GM18867 (cell line): Measurements from ENCODE around the gene CTU2.

Source experiments
- ATAC-seq: cut with Tn5 transposase; IDR thresholded peaks from one replicate; pipeline ENCODE4 v1.9.1; 2021; ENCODE audit warnings: mild to moderate bottlenecking, moderate library complexity; ENCODE audit not compliant: unreplicated experiment

Gene CTU2

DNA sequence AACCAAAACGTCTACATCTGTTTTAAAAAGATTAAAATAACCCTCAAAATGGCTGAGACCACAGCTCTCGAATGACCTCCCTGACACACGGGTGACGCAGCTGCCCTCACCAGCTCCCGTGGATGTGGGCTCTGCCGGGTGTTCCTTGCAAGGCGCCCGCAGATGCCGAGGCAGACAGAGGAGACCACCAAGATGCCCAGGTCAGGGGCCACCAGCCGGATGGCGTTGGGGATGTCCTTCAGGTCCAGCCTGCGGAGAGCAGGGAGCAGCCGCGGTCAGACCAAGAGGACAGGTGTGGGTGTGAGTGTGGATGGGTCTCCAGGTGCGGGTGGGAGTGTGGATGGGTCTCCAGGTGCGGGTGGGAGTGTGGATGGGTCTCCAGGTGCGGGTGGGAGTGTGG, 35.1 kb downstream of the CTU2 start:
- ATAC-seq: no peak

DNA sequence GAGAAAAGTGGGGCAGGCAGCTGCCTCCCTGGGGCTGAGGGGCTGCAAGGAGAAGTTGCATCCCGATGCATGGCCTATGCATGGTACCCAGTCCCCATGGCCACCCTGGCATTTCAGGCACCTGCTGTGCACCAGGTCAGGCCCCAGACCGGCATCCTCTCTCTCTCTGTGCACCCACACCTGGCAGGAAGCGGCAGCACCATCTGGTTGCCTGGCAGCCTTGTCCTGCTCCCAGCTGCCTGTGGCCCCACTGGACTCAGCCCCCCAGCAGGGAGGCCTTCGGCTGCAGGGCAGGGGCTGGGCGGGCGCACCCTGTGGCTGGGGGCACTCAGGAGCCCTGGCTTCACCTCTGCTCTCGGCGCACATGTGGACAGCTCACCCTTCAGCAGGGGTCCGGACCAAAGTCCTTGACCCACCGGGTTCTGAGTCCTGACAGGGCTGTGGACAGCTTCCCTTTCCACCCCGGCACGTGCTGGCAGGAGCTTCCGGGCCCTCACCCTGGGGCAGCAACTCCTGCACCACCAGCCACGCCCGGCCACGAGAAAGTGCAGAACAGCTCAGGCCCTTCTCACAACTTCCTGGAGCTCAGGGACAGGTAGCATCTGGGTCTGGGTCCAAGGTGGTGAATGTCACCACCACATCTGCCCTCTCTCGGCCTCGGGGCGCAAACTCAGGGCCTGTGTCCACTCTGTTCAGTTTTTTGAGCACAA, 36.7 kb downstream of the CTU2 start:
- ATAC-seq: no peak

DNA sequence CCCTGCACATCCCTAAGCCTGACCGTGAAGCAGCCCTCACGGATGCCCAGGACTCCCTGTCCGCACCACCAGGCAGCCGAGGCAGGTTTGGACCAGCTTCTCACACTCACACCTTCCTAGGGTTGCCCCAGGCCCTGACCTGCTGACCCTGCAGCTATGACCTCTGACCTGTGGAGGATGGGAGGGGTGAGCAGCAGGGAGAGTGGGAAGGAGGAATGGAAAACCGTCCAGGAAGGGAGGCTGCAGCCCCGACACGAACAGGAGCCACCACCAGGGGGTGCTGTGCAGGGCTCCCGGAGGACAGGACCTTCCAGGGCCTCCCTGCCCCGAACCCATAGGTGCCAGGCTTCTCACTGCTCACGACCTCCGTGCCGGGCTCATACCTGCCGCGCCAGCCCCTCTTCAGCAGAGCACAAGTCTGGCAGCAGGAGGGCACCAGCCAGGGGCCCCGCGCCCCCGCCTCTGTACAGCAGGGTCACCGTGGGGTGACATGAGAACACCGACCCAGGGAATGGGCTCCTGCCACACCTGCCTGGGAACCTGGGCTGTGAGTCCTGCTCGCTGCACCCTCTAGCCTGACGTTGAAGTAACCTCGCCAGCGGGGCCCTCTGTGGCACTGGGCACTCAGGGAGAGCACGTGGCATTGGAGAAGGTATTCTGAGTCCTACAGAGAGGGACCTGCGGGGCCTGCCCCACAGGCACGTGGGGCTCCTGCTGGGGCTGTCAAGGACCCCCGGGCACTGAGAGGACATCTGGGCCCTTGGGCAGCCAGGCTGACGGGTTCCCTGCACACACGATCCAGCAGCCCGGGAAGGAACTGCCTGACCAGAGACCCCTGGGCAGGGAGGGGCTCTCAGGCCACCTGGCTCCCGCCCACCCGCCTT, 37.6 kb downstream of the CTU2 start:
- ATAC-seq: no peak

DNA sequence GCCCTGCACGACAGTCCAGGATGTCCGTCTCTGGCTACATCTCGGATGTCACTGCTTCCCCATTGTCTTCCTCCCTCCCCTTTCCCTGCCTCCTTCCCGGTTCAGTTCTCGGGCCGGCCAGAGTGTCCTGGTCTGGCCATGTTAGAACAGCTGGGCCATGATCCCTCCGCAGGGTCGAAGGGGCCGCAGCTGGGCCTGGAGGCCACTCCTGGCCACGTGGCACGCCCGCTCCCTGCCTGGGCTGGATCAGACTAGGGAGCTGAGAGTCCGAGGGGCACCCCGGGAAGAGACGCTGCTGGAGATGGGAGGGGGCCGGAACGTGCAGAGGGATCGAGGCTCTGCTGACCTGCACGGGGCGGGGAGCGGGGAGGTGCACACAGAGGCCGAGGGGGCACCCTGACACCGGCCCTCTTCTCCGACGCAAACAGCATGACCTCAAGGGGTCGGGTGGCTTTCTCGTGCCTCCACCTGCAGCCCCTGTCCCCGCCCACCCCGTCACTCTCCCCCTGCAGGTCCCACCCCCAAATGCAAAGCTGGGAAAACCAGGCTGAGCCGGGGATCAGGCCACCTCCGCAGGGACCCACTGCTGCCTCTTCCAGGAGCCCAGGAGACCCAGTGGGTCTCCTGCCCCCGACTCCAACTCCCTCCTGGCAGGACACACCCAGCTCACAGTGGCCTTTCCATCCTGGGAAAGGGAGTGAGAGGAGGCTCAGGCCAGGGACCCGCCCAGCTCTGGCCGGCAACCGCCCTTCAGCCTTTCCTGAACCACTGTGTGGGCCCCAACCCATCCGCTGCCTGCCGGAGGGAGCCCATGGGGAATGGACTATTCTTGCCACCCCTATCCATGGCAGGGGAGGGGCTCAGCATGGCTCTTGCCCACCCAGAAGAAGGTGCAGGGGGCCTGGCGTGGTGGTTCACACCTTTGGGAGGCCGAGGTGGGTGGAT, 38.5 kb downstream of the CTU2 start:
- no peak for ATAC-seq

DNA sequence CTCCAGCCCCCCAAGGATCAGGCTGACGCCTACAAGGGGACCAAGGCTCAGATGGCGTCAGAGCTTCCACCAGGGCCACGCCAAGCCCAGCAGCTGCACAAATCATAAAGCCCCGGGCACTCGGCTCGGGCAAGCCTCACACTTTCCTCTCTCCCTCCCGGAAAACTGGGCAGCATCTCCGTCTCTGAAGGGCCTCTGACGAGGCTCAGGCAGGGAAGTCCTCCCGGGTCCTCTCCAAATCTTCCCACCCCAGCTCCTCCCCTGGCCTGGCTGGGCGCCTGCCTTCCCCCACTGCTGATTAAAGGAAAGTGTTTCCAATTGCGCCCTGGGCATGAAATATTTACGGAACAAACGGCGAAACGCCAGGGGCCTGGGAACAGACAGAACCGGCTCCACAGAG, 40.2 kb downstream of the CTU2 start:
- ATAC-seq: no peak

DNA sequence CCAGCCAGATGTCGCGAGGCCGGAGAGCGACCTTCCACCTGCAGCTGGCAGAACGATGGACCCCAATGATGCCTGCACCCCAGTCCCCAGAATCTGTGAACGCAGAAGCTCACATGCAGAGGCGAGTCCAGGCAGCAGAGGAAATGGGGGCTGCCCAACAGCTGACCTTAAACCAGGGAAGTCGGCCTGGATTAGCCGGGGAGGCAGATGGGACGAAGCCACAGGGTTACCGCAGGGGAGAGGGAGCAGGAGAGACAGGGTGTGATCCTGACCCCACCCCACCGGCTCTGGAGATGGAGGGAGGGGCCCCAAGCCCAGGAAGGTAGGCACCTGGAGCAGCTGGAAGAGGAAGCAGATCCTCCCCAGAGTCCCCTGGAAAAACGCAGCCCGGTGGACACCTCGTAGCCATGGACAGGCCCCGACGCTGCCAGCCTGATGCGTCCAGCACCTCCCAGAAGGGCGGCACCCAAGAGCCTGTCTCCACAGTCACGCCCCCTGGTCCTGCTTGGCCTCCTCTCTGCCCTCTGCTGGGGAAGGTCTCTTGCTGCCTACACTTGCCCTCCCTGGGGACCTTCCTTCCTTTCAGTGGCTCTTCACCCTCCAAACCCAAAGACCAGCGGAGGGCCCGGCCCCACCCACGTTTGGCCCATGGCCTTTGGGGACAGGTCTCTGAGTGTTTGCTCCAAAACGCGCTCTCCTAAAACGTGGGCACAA, 41.4 kb downstream of the CTU2 start:
- ATAC-seq: no peak

DNA sequence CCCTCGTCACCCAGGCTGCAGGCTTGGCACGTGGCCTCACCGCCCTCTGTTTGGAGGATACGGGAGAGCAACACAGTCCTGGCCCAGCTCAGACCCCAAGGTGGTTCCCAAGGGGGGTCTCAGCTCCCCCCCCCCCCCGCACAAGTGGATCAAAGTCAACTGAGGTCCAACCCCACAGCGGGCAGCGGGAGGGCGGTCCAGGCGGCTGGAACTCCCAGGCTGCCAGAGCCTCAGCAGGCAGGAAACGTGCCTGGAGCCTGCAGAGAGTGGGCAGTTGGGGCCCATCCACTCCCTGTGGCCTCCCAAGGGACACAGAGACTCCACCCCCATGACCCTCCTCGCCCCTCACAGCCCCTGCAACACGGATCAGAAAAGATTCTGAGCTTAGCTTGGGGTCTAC, 42.1 kb downstream of the CTU2 start:
- ATAC-seq: no peak

DNA sequence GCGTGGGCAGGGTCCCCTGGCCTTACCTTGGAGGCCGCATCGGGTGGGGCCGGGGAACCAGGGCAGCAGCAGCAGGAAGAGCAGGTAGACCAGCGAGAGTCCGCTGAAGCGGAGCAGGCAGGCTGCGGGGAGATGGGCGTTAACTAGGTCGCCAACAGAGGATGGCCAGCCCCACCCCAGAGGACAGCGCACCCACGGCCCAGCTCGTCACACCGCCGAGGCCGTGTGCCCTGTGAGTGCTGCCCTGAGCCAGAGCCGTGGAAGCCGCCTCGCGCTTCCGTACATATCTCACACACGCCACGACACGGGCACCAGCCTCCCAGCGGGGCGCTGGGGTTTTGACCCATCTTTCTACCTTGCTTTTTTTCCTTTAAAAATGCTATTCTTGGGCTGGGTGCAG, 43.1 kb downstream of the CTU2 start:
- no peak for ATAC-seq

DNA sequence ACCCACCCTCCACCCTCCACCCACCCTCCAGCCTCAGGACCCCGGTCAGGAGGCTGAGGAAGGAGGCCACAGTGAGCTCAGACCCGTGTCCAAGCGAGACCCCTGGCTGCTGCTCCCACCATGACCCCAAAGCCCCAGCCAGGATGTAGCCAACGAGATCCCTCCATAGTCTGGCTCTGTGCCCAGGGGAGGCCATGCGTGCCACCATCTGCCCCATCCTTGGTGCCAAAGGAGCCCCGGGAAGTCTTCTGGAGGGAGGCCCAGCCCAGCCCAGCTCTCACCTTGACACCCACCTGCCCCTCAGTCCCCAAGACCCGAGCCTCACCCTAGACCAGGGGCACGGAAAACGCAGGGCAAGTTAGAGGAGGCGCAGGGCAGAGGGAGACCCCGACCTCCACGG, 44.6 kb downstream of the CTU2 start:
- ATAC-seq: no peak

DNA sequence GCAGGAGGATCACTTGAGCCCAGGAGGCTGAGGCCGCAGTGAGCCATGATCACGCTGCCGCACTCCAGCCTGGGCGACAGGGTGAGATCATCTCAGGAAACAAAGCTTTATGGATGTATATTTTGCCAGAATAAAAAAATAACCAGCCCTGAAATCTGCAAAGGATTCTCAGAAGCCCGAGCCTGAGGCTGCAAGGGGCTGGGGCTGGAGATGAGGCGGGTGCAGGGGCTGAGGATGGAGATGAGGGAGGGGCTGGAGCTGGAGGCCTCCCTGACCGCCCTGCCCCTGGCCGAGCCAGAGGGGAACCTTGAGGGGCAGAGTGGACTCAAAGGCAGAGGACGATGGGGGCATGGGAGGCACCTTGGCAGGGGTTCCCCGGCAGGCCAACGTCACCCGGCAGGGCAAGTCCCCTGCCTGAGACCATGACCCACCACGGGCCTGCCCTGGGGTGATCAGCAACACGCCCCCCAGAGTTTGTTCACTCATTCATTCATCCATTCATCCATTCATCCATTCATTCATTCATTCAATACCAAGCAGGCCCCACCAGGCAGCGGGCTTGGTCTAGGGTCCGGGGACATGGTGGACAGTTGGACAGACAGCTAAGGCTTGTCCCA, 46.2 kb downstream of the CTU2 start:
- ATAC-seq: no peak

DNA sequence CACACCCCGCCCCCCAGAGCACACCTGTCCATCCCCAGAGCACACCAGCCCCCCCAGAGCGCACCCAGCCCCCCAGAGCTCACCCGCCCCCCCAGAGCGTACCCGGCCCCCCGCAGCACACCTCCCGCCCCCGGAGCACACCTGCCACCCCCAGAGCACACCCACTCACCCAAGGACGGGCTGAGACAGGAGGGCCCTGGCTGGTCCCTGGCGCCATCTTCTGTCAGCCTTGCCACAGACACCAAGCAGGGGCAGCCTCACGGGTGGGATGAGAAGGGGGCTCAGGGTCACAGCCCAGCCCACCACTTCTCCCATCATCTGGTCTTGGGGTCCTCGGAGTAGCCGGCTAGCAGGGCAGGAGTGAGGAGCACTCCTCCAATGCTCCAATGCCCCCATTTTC, 46.9 kb downstream of the CTU2 start:
- ATAC-seq: no peak

DNA sequence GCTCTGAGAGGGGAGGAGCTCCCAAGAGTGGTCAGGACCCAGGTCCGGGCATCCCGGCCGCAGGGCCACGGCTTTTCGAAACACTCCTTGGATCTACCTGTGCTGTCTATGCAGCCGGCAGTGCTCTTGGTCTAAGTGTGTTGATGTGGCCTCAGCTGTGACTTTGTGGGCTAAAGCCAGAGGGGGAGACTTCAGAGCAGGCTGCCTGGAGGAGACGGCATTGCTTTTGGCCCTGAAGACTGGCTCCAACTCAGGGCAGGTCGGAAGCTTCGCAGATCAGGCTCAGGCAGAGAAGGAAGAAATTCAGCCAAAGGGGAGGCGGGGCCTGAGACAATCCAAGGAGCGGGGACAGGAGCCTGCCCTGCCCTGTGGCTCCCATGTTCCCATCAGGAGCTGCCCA, 47.3 kb downstream of the CTU2 start:
- no peak for ATAC-seq

DNA sequence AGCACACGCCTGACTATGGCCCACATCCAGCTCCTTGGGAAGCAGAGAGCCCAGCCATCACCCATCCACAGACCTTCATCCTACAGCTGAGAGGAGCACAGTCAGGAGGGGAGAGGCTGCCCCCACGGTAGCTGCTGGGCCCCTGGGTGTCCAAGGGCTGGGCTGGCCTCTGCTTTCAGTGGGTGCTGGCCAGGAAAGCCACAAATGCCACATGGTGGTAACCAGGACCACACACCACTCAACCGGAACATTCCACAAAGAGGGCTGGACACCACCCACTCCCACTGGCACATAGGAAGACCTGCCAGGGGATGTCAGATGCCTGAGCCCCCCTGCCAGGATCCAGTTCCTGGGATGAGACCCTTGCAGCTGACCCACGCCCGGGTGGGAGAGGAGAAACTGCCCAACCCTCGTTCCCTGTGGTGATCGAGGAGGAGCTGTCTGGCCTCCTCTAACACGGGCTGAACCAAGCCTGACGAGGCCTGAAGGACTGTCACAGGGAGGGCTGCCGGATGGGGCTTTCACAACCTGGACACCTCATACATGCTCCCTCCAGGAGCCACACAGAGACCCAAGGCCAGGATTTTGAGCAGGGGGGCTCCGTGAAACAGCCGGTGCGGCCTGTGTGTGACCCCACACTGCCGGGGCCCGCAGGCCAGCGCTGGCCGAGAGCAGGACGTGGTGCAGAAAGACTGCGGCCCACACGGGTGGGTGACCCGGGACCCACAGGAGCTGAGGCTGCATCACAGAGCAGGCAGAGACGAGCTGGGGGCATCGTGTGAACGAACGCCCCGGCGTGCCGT, 48.0 kb downstream of the CTU2 start:
- ATAC-seq: no peak

DNA sequence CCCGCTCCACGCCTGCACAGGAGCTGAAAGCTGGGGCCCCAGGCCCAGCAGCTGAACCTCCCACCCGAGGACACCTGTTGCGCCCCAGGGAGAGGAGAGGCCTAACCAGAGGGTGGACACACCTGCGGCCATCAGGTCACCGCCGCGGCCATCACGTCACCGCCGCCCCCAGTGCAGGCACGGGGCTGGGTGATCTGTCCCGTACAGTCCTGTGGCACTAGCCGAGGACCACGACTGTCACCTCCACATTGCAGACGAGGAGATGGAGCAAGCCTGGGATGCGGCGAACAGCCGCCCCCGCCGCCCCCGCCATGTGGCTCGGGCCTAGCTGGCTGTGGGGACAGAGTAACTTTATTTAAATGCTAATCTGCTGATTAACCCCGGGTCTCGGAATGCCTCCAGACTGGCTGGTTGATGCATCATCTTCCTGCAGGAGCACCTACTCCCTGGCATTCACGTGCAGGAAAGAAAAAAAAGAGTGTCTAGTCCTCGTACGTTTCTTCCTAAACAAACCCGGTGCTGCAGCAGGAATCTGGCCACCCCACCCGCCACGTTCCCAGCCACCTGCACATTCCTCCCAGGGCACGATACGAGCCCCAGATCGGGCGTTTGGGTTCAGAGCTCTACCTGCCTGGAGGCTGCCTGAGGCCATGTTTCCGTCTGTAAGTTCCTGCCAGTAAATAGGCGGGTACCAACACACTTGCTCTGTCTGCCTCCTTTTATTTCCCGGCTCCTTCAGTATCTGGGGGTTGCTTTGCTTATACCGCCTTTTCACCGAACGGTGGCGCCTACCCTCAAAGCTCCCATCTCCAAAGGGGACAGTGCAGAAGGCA, 48.8 kb downstream of the CTU2 start:
- no peak for ATAC-seq

DNA sequence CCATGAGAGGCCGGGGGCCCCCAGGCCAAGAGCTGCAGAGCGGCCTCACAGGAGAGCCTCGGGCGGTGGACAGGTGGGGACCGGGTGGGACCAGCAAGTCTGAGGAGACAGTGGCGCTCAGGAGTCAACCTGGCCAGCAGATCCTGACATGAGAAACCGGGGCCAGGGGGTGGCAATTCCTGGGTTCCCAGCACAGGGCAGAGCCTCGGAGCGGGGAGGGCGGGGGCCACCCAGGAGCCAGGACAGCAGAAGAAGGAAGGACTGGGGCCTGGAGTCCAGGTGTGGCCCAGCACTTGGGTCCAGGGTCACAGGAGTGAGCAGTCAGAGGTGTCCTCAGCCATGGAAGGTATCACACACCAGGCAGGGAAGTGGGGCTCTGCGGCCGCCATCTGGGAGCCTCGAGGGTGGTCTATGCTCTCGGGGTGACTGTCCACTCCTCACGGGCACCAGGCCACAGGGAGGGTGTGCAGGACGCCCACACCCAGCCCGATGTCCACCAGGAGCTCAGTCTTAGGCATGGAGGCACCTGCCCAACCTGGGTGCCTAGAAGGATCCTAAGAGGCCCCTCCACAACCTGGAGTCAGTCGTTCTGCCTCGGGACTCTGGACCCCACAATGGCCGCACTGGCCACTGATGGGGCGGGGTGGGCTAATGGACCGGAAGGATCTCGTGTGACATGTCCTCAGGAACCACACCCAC, 49.6 kb downstream of the CTU2 start:
- no peak for ATAC-seq

DNA sequence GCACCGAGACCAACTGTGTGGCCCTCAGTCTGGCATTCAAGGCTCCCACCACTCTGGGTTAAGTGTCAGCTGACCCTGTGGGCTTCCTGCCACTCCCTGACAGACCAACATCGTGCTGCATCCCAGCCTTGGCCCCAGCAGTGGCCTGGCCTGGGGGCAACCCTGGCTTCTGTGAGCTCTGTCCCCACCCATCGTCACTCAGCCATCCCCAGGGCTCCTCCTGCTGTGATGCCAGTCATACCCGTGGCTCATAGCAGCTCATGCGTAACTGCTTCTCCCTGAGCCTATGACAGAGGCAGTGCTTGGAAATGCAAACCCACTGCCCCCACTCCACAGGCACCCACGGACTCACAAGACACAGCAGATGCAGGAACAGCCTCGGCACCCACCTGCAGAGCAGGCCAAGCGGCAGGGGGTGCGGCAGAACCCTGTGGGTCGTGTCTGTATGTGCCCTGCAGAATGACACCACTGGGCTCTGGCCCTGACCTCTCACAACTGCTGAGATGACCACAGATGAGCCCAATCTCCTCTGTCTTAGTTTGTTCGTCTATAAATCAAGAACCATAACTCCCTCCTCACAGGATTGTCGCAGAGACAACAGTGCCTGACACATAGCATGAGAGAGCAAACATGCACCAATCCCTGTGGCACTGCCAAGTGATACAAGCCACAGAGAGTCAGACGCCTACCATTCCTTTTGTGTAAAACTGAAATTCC, 52.1 kb downstream of the CTU2 start:
- no peak for ATAC-seq

DNA sequence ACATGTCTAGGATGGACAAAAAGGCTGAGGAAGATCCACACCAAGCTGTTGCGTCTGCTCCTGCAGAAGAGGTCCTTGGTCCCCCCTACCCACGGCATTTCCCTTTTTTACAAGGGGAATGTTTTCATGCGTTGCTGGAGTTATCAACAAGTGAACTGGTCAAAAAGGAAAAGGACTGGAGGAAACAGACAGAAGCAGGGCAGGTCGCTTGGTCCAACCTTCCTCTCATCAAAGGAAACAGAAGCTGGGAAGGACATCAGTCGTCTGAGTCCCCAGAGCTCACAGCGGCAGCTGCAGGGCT, 52.6 kb downstream of the CTU2 start:
- ATAC-seq: no peak
